ENCODE data around the gene LUZP2.

Gene LUZP2

DNA sequence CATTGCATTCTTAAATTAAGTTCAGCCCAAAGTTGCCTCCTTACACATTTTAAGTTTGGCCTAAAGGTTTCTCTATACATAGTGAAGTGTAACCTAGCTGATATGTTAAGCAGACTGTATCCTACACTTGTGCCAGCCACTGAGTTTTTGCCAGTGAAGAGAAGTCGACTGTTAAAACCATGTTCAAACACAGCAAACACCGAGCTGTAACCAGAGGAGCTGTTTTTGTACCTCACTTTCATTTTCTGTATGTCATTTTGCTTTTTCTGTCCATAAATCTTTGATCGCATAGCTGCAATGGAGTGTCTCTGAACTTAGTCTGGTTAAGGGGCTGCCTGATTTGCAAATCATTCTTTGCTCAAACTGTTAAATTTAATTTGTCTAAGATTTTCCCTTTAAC lies 403.7 kb downstream of the LUZP2 start:
- ChIA-PET POLR2A (ENCODE audit: low non-redundant PET) (no interaction called here), CTCF (interaction anchor here (0.6 kb wide), 1 partner anchor 1484 kb away, joined by 3 read pairs; no protein-coding TSS in a partner anchor)
- DNase-seq (ENCODE audit: low spot score), result no peak
- H3K27ac ChIP-seq, result no peak overlapping the region
- TF ChIP-seq, protein P1, sequence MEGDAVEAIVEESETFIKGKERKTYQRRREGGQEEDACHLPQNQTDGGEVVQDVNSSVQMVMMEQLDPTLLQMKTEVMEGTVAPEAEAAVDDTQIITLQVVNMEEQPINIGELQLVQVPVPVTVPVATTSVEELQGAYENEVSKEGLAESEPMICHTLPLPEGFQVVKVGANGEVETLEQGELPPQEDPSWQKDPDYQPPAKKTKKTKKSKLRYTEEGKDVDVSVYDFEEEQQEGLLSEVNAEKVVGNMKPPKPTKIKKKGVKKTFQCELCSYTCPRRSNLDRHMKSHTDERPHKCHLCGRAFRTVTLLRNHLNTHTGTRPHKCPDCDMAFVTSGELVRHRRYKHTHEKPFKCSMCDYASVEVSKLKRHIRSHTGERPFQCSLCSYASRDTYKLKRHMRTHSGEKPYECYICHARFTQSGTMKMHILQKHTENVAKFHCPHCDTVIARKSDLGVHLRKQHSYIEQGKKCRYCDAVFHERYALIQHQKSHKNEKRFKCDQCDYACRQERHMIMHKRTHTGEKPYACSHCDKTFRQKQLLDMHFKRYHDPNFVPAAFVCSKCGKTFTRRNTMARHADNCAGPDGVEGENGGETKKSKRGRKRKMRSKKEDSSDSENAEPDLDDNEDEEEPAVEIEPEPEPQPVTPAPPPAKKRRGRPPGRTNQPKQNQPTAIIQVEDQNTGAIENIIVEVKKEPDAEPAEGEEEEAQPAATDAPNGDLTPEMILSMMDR (conservative IDR thresholded peaks at IDR 0.05; ENCODE audit: low read depth), result no peak

DNA sequence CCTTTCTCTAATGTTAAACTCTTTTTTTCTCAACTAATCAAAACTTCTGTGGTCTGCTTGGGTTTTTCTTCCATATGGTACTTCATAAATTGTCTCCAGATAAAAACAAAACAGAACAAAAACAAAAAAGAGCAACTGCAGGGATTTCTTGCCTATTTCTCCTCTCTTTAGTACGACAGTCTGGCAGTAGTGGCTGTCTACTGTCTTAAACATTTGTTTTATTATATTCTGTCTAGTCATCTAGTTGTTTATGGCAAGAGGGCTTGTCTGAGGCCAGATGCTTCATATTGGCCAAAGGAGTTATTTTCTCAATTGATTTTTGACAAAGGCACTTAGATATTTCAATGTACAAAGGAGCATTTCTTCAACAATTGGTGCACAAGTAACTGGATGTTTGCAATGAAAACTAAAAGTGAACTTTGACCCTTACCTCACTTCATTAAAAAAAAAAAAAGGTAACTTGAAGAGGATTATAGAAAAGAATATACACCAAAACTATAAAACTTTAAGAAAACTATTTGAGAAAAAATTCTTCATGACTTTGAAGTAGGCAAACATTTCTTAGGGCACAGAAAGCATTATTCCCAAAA lies 404.2 kb downstream of the LUZP2 start:
- H3K27ac ChIP-seq, result no peak overlapping the region
- no peak for DNase-seq (ENCODE audit: low spot score)
- TF ChIP-seq, protein P1 (conservative IDR thresholded peaks at IDR 0.05; ENCODE audit: low read depth), result no peak
- ChIA-PET POLR2A (ENCODE audit: low non-redundant PET) (no interaction called here), CTCF (interaction anchor here (0.6 kb wide), 2 partner anchors 10 to 1484 kb away, joined by 3 read pairs; no protein-coding TSS in a partner anchor)

DNA sequence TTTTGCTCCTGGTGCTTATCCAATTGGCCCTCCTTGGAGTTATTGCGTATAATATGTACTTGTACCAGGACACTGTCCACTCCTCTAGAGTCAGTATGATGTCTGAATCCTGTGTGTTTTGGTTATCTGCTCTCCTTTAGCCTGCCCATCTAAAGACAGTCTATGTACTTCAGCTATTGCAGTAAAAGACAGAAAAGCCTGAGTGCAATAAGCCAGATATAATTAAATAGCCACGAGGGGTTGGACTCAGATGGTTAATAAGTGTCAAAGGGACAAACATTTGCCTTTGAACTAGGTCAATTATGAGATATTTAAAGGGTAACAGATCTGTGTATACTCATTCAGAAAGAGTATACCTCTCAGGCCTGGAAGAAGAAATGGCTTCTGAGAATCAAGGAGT lies 406.7 kb downstream of the LUZP2 start:
- ChIA-PET POLR2A (ENCODE audit: low non-redundant PET) (no interaction called here), CTCF (interaction anchor here (0.9 kb wide), 1 partner anchor 12 kb away, joined by 3 read pairs; no protein-coding TSS in a partner anchor)
- TF ChIP-seq, protein P1 (conservative IDR thresholded peaks at IDR 0.05; ENCODE audit: low read depth), result no peak
- DNase-seq (ENCODE audit: low spot score), result no peak
- H3K27ac ChIP-seq, result no peak overlapping the region

DNA sequence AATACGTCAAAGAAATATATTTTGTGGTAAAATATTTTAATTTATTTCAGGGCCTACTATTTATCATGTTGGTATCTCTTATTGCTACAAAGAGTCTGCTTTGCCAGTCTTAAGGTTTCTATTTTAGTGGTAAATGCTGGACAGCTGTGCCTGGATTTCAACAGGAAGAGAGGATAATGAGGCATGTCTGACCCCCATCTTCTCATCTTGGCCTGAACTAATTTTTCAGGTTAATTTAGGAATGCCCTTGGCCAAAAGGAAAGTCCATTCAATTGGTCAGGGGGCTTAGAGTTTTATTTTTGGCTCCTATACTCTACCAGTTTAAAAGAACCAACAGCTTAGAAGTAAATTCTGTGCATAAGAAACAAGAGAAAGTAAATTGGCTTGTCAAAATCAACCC lies 428.2 kb downstream of the LUZP2 start:
- no peak overlapping the region for H3K27ac ChIP-seq
- DNase-seq (ENCODE audit: low spot score), result no peak
- ChIA-PET POLR2A (ENCODE audit: low non-redundant PET) (no interaction called here), CTCF (no interaction called here)
- TF ChIP-seq, protein P1 (conservative IDR thresholded peaks at IDR 0.05; ENCODE audit: low read depth), result no peak

DNA sequence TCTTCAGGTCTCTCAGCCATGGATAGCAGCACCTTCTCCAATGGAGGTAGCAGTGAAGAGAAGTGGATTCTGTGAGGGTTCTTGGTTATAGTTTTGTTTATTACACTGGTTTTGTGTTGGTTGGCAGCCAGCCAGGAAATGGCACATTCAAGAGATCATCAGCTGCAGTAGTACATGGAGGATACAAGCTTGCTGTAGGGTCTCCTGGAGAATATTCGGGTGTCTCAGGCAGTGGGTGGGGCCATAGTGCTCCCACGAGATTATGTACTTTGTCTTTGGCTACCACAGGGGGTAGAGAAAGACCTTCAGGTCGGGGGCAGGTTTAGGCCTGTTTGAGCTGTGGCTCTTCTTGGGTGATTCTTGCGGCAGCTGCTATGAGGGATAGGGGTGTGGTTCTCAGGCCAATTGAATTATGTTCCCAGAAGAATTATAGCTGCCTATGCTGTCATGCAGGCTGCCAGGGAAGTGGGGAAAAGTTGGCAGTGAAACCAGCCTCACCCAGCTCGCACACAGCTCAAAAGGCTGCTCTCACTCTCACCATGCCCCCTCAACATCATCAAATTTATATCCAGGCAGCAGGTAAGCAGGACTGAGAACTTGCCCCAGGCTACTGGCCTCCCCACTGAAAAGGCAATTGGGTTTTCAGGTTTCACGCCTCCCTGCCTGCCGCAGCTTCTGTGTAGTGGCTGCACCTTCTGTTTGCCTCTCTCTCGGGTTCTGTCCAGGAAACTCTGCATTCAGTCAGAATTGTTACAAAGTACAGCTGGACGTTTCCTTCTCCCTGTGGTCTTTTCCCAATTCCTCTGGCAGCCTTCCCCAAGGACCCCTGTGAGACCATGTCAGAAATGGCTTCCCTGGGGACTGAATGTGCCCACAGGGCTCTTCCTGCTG lies 435.5 kb downstream of the LUZP2 start:
- POLR2A ChIA-PET (ENCODE audit: low non-redundant PET), result no interaction called here
- CTCF ChIA-PET, result interaction anchor here (0.5 kb wide), 1 partner anchor 686 kb away, joined by 4 read pairs; no protein-coding TSS in a partner anchor
- TF ChIP-seq, protein P1 (conservative IDR thresholded peaks at IDR 0.05; ENCODE audit: low read depth), result no peak
- DNase-seq (ENCODE audit: low spot score), result peak; percentile 4
- peak overlapping the region; percentile 41 for H3K27ac ChIP-seq

DNA sequence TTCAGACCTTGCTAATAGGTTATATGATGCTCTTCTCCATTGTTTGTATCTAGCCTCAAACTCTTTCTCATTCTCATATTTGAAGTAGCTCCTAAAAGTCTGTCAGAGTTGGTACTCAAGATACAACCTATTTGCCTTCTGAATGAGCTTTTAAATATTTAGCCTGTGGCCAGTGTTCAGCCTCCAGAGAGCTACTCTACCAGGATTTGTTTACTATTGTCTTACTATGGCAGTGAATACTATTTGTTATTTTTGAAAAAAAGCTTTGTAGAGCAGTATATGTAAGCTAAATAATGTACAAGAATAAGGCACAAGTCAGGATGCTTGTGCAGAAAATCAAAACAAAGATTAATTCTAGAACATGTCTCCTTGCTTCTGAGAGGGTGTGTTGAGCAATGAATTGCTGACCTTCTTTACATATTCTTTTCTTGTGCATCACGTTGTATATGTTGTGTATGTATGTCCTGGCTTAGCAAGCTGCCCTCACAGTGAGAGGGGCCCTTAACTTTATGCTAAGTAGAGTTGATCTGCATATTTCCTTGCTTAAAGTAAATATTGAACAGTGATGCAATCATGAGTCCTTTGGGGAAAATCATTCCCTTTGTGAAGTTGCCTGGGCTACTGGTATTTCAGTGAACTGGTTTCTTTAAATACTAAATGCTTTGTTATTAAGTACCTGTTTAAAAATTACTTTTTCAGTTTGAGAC lies 438.0 kb downstream of the LUZP2 start:
- H3K27ac ChIP-seq, result no peak overlapping the region
- TF ChIP-seq, protein P1 (conservative IDR thresholded peaks at IDR 0.05; ENCODE audit: low read depth), result no peak
- ChIA-PET CTCF (no interaction called here), POLR2A (ENCODE audit: low non-redundant PET) (no interaction called here)
- DNase-seq (ENCODE audit: low spot score), result no peak

Data from RWPE1 (cell line).